HK-2 (cell line): ENCODE data around the gene EPHB6.
A peak's percentile ranks its signal among the peaks of the same experiment; 100 is the strongest.

Experiments
- DNase-seq: peaks from one replicate; pipeline ENCODE4 v3.0.0-alpha.2; 2018; ENCODE audit not compliant: unreplicated experiment

EPHB6 gene

DNA sequence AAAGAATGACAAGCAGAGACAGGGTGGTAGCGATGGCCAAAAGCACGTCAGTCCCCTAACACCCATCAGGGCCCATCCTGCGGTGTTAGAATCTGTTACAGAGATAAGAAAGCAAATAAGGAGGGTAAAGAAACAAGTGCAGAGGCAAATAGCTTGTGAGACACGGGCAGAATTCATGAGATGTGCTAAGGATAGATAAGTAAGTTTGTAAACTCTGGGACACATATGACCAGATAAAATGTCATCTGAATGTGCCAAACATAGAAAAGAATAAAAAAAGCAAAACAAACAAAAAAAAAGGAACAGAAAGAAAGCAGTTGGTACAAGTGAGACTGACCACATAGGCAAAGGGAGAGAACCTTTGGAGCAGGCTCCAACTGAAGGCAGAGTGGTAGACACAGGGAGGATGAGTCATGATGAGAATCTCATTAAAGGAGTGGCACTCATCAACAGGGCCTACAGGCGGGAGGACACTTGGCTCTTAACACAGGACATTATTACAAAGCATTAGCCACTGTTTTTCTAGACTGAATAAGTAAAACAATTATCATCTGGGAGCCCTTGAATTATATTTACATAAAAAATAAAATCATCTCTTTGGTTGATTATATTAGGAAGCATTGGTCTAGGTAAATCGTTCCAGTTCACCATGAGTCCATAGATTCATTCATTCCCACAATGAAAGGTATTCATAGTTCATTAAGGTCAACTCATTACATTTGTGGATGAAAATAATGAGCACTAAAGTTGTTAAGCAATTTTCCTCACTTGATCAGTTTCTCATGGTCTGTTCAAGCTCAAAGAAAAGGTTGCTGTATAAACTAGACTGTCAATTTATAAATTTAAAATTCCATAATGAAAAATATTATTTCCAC is 21.5 kb upstream of the EPHB6 start:
- no peak for DNase-seq

DNA sequence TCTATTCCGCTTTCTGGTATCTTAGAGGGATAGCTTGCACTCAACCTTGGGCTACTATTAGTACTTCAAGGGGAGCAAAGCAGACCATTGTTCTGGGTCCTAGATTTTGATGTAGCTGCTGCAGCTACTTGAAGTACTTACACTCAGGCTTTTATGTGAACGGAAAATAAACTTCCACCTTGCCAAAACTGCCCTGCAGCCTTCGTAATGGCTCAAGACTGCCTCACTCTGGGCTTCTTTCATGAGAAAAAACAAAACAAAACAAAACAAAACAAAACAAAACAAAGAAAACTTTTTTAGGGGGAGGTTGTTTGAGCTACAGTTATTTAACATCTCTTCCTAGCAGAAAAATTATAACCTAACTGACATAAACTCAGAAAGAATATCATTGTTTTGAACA is 19.4 kb upstream of the EPHB6 start:
- DNase-seq, result no peak

GRCh38 chr7:142836426-142836825 is 18.4 kb upstream of the EPHB6 start:
- no peak for DNase-seq

- DNase-seq, result no peak
Observed at GRCh38 chr7:142838461-142839213, 16.2 kb upstream of the EPHB6 start.

DNA sequence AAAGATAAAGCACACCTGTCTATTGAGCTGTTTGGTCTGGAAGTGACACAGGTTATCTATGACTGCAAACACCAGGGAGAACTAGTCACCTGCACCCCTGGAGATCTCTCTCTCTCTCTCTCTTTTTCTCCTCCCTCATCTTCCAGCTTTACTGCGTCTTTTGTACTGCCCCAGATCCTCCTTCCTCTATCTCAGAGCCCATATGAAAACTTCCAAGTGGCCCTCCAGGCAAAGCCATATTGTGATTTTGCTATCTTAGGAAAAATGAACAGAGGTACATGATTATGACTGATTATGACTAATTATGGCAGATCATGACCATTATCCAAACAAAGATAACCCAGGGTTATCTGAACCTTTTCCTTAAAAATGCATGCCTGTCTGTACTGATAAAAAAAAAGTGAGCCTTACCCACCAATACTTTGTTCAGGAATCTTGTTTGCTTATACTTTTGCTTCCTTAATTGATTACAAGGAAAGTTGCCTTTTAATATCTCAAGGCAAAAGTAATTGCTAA is 12.6 kb upstream of the EPHB6 start:
- DNase-seq, result no peak

GRCh38 chr7:142847353-142847752 is 7.5 kb upstream of the EPHB6 start:
- DNase-seq, result no peak

GRCh38 chr7:142851269-142851668 is 3.6 kb upstream of the EPHB6 start:
- DNase-seq, result no peak

DNA sequence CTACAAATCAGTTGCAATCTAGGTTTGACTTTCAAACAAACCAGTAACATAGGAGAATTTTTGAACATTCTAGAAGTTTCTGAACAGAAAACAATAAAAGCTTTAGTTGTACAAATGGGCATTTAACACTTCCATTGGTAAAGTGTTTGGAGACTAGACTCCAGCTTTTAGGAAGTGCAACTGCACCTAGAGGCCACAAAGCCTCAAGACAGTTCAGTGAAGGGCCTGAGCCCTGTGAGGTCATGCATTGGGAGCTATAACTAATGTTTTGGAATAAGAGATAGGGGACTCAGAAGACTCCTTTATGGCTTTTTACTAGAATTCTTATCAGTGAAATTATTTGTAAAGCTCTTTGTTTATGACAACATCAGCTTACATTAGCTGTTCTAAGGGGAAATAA is 3.0 kb upstream of the EPHB6 start:
- DNase-seq, result no peak

- peak; percentile 58 for DNase-seq
Observed at GRCh38 chr7:142853739-142854371, 1.0 kb upstream of the EPHB6 start.

DNA sequence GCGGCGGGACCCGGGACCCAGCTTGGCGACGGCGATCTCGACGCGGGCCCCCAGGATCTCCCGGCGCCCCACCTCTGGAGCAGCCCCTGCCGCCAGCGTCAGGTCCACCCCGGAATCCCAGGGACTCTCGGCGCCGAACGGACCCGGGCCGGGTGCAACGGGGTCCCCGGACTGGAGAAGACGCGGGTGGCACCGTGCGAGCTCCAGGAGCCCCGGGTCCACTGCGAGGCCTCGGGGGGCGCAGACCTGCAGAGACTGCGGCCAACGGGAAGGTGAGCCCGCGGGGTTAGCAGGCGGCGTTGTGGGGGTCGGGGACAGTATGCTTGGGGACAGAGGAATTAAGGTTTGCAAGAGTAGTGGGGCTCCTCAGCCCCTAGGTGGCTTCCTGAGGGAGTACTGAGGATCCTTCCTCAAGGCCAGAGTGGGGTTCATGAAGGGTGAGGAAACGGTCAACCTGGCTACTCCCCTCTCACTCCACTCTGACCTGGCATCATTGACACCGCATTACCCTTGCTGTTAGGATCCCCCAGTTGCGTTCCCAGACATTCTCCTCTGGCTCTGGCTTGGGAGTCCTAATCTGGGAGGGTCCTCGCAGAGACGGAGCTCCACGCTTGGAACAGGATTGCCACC is 353 bp downstream of the EPHB6 start:
- DNase-seq, result no peak

DNA sequence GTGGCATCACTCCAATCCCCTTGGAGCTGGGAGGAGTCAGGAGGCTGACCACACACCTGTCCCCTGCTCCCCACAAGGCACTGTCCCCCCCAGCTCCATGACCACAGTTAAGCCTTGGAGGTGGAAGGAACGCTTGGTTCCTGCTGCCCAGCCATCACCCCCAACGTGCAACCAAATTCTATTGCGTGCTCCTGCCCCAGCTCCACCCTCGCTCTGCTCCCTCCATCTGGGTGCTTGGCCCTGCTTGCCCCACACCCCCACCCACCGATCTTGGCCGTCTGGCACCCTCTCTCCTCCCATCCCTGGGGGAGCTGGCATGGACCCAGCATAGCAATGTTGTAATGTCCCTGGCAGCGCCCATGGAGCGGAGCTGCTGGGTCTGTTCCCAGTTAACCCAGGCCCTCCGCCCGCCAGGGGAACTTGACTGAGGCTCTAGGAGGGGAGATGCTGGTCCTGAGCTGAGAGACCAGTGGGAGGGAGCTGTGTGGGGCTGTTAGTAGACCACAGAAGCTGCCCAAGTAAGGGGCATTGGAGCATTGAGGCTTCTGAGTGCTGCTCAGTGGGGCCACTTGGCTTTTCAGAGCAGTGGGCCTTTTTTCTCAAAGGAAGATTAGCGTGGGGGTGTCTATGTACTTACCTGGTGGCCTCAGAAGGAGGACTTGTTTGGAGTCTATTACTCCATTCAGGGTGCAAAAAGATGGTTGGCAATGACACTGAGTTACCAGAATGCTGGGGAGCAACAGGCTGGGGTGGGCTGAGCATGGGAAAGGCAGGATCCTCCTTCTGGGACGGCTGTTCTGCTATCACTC is 1.1 kb downstream of the EPHB6 start:
- DNase-seq, result no peak

DNA sequence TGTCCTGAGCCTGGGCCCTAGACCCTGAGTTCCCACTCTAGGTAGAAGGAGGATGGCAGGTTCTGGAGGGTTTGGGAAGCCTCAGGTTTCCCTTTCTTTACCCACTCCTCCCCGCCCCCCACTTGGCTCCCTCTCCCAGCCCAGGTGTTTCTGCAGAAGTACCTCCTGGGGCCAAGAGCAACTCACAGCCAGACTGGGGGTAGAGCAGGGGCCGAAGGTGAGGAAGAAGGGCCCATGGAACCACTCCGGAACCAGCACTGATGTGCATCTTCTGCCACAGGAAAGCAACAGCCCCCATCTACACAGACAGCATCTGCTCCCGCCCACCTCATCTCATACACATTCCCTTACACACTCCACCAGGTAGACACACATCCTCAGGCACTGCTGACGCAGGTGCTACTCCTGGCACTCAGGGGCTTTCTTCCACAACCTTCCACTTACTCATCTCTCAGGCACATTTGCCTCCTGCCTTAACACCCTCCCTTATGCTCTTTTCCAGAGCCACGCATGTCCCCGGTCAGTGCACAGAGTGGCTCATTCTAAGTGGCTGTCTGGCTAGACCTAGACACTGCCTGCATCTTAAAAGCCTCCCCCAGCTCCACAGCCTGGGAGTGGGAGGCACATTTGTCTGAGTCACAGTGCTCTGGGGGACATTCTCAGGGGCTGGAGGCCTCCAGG is 1.8 kb downstream of the EPHB6 start:
- no peak for DNase-seq

GRCh38 chr7:142857625-142858024 is 2.7 kb downstream of the EPHB6 start:
- no peak for DNase-seq

DNA sequence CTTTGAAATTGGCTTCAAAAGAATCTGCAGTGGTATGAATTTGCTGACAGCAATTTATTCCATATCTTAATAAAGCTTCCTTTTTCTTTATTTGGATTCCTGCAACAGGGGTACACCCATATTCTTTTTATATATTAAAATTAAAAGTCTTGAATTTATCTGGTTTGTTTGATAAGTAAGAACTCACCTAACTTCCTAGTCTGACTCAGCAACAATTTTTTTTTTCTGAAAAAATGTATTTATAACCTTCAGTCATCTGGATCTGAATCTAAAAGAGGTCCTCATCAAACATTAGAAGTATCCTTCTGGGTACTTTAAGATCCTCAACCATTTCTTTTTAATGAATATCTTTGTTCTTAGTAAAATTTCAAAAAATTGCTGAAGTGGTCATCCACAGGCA is 4.5 kb downstream of the EPHB6 start:
- DNase-seq, result no peak

DNA sequence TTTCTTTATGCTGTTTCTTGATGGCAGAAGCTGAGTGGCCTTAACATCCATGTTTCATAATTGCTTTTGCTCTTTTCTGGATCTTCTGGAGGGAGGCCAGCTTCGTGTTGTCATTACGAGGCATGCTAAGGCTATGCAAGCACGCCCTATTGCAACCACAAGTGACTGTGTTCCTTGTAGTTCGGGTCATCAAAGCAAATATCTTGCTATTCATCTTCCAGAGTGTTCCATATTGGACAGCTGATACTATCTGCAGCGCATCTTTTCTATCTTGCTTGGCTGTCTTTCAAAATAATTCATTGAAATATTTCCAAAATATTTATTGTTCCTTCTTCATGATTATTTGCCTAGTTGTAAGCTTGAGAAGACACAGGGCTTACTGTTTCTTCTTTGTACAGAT is 5.0 kb downstream of the EPHB6 start:
- no peak for DNase-seq

DNA sequence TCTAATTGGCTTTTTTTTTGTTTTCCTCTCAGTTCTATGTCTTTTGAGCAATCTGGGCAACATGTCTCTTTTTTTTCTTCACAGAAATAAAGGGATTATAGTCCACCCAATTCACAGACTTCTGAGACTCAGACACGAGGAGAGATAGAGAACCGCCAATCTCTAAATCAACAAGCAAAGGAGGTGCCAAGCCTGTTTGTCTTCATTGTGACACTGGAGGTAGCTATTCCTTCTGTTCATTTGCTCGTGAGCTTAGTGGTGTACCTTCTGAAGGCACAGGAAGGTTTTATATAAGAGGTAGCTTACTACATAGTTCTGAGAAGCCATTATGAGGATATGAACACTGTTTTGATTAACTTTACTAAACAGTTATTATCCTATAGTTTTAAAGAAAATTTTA is 6.1 kb downstream of the EPHB6 start:
- no peak for DNase-seq

- no peak for DNase-seq
Observed at GRCh38 chr7:142862351-142862750, 7.5 kb downstream of the EPHB6 start.

DNA sequence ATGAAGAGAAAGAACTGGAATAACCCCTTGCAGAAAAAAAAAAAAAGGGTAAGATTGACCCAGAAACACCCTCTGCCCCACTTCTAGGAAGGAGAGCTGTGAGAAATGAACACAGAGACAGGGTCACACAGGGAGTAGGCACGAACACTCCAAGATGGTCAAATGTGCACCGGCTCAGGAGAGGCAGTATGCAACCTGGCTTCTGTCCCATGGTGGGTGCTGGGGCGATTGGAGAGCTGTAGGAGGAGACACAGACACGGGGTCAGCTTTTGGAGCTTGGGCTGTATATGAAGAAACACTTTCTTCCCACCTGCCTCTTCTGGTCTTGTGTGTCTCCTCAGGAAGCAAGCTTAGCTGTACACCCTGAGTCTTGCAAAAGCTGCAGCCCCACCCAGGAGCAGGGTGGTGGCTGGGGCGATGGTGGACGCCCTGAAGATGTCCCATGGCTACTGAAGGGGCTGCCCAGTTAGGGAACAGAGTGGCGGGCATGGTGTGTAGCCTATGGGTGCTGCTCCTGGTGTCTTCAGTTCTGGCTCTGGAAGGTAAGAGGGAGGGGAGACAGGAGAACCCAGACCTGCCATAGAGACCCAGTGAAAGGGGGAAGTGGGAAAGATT is 8.0 kb downstream of the EPHB6 start:
- no peak for DNase-seq

DNA sequence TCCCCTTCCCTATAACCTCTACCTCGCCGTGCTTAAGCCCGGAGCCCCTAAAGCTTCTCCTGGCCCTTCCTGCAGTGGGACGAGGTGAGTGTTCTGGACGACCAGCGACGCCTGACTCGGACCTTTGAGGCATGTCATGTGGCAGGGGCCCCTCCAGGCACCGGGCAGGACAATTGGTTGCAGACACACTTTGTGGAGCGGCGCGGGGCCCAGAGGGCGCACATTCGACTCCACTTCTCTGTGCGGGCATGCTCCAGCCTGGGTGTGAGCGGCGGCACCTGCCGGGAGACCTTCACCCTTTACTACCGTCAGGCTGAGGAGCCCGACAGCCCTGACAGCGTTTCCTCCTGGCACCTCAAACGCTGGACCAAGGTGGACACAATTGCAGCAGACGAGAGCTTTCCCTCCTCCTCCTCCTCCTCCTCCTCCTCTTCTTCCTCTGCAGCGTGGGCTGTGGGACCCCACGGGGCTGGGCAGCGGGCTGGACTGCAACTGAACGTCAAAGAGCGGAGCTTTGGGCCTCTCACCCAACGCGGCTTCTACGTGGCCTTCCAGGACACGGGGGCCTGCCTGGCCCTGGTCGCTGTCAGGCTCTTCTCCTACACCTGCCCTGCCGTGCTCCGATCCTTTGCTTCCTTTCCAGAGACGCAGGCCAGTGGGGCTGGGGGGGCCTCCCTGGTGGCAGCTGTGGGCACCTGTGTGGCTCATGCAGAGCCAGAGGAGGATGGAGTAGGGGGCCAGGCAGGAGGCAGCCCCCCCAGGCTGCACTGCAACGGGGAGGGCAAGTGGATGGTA is 9.2 kb downstream of the EPHB6 start:
- no peak for DNase-seq
